ENCODE measurements around the gene FGFBP1.

- TF ChIP-seq RCOR1 (IDR thresholded peaks at IDR 0.05; ENCODE audit: insufficient replicate concordance, low read length) (no peak), POLR2A (IDR thresholded peaks at IDR 0.05; ENCODE audit: low read depth, low read length) (no peak), FOS (IDR thresholded peaks at IDR 0.05; ENCODE audit: low read depth, low read length) (no peak), RAD21 (IDR thresholded peaks at IDR 0.05; ENCODE audit: low read length) (no peak), MXI1 (IDR thresholded peaks at IDR 0.05; ENCODE audit: borderline replicate concordance, low read depth, low read length) (no peak), MAFK (IDR thresholded peaks at IDR 0.05; ENCODE audit: low read depth, low read length) (no peak), CHD1 (IDR thresholded peaks at IDR 0.05; ENCODE audit: low read depth, low read length) (no peak), USF2 (IDR thresholded peaks at IDR 0.05; ENCODE audit: low read depth, low read length) (no peak), RFX5 (IDR thresholded peaks at IDR 0.05; ENCODE audit: low read depth, low read length) (no peak)
- TF ChIP-seq, protein P1, sequence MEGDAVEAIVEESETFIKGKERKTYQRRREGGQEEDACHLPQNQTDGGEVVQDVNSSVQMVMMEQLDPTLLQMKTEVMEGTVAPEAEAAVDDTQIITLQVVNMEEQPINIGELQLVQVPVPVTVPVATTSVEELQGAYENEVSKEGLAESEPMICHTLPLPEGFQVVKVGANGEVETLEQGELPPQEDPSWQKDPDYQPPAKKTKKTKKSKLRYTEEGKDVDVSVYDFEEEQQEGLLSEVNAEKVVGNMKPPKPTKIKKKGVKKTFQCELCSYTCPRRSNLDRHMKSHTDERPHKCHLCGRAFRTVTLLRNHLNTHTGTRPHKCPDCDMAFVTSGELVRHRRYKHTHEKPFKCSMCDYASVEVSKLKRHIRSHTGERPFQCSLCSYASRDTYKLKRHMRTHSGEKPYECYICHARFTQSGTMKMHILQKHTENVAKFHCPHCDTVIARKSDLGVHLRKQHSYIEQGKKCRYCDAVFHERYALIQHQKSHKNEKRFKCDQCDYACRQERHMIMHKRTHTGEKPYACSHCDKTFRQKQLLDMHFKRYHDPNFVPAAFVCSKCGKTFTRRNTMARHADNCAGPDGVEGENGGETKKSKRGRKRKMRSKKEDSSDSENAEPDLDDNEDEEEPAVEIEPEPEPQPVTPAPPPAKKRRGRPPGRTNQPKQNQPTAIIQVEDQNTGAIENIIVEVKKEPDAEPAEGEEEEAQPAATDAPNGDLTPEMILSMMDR (conservative IDR thresholded peaks at IDR 0.05; ENCODE audit: low read depth, low read length), result no peak
- TF ChIP-seq, protein P2, sequence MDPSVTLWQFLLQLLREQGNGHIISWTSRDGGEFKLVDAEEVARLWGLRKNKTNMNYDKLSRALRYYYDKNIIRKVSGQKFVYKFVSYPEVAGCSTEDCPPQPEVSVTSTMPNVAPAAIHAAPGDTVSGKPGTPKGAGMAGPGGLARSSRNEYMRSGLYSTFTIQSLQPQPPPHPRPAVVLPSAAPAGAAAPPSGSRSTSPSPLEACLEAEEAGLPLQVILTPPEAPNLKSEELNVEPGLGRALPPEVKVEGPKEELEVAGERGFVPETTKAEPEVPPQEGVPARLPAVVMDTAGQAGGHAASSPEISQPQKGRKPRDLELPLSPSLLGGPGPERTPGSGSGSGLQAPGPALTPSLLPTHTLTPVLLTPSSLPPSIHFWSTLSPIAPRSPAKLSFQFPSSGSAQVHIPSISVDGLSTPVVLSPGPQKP (IDR thresholded peaks at IDR 0.05; ENCODE audit: borderline replicate concordance, low read depth, low read length), result no peak
Measured at GRCh38 chr4:15935504-15936402, 2.8 kb downstream of the FGFBP1 start.

Measured in IMR-90 (cell line).